IMR-90 (cell line): Measurements from ENCODE around the gene SNRNP25.

Source experiments
- BHLHE40 ChIP-seq: fragments of 150-350 bp; IDR thresholded peaks from 2 replicates; pipeline ENCODE4 v1.6.1; 2016; ENCODE audit warnings: mild to moderate bottlenecking, low read depth, low read length
- CEBPB ChIP-seq: IDR thresholded peaks from 2 replicates; pipeline ENCODE4 v1.6.1; 2012; ENCODE audit warnings: low read depth, low read length, improper control_type of control experiment
- CHD1 ChIP-seq: IDR thresholded peaks from 2 replicates; pipeline ENCODE4 v1.6.1; 2012; ENCODE audit warnings: low read depth, low read length, improper control_type of control experiment
- MAZ ChIP-seq: IDR thresholded peaks from 2 replicates; pipeline ENCODE4 v1.6.1; 2012; ENCODE audit warnings: low read depth, mild to moderate bottlenecking, low read length, improper control_type of control experiment, moderate library complexity, borderline replicate concordance
- MXI1 ChIP-seq: IDR thresholded peaks from 2 replicates; pipeline ENCODE4 v1.6.1; 2012; ENCODE audit warnings: low read depth, mild to moderate bottlenecking, low read length, moderate library complexity, borderline replicate concordance
- POLR2A ChIP-seq: IDR thresholded peaks from 2 replicates; pipeline ENCODE4 v1.6.1; 2012; ENCODE audit warnings: mild to moderate bottlenecking, low read depth, low read length
- RAD21 ChIP-seq: IDR thresholded peaks from 2 replicates; pipeline ENCODE4 v1.6.1; 2012; ENCODE audit warnings: low read length, improper control_type of control experiment
- RCOR1 ChIP-seq: IDR thresholded peaks from 2 replicates; pipeline ENCODE4 v1.6.1; 2012; ENCODE audit warnings: mild to moderate bottlenecking, low read length, improper control_type of control experiment; ENCODE audit not compliant: insufficient replicate concordance
- TF ChIP-seq, protein P1 (sequence below): conservative IDR thresholded peaks from 2 replicates; pipeline ENCODE4 v1.5.1; 2012; ENCODE audit warnings: mild to moderate bottlenecking, low read depth, low read length, improper control_type of control experiment
- TF ChIP-seq, protein P2 (sequence below): fragments of 150-350 bp; IDR thresholded peaks from 2 replicates; pipeline ENCODE4 v1.6.1; 2017; ENCODE audit warnings: mild to moderate bottlenecking, antibody characterized with exemption, low read length, low read depth

GRCh38 chr16:55571-56136 is 2.0 kb downstream of the SNRNP25 start:
- TF ChIP-seq, protein P1, sequence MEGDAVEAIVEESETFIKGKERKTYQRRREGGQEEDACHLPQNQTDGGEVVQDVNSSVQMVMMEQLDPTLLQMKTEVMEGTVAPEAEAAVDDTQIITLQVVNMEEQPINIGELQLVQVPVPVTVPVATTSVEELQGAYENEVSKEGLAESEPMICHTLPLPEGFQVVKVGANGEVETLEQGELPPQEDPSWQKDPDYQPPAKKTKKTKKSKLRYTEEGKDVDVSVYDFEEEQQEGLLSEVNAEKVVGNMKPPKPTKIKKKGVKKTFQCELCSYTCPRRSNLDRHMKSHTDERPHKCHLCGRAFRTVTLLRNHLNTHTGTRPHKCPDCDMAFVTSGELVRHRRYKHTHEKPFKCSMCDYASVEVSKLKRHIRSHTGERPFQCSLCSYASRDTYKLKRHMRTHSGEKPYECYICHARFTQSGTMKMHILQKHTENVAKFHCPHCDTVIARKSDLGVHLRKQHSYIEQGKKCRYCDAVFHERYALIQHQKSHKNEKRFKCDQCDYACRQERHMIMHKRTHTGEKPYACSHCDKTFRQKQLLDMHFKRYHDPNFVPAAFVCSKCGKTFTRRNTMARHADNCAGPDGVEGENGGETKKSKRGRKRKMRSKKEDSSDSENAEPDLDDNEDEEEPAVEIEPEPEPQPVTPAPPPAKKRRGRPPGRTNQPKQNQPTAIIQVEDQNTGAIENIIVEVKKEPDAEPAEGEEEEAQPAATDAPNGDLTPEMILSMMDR = no peak
- no peak for TF ChIP-seq BHLHE40
- no peak for TF ChIP-seq POLR2A
- no peak for TF ChIP-seq CHD1
- TF ChIP-seq MAZ = no peak
- no peak for TF ChIP-seq MXI1
- TF ChIP-seq RCOR1 = no peak
- TF ChIP-seq, protein P2, sequence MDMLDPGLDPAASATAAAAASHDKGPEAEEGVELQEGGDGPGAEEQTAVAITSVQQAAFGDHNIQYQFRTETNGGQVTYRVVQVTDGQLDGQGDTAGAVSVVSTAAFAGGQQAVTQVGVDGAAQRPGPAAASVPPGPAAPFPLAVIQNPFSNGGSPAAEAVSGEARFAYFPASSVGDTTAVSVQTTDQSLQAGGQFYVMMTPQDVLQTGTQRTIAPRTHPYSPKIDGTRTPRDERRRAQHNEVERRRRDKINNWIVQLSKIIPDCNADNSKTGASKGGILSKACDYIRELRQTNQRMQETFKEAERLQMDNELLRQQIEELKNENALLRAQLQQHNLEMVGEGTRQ = no peak
- no peak for TF ChIP-seq CEBPB
- no peak for TF ChIP-seq RAD21
